Smooth muscle cell (in vitro differentiated cells): ENCODE results near the gene RSRC2. TPM values are rescaled to one million over a fixed set of nuclear protein-coding genes. Genes with fewer than 3 reads are reported as not detected.
A peak's percentile ranks its signal among the peaks of the same experiment; 100 is the strongest.

Experiments
- DNase-seq: peaks from one replicate; lab custom pipeline; 2025; ENCODE audit not compliant: unreplicated experiment; lab: John Stamatoyannopoulos, UW
- H2AFZ ChIP-seq: fragments of 200-600 bp; sonication (generic); 2 replicates; pipeline ENCODE4 v1.6.0; 2016; ENCODE audit warnings: antibody characterized with exemption, low read depth, mild to moderate bottlenecking
- H3F3A ChIP-seq: fragments of 200-600 bp; sonication (generic); 2 replicates; pipeline ENCODE4 v1.6.0; 2017; ENCODE audit warnings: antibody characterized with exemption, low read depth
- H3K27ac ChIP-seq: fragments of 200-600 bp; sonication (generic); 2 replicates; pipeline ENCODE4 v1.5.1; 2016; ENCODE audit warnings: low read depth, mild to moderate bottlenecking
- H3K27me3 ChIP-seq: fragments of 200-600 bp; sonication (generic); 2 replicates; pipeline ENCODE4 v1.6.1; 2016; ENCODE audit warnings: low read depth, mild to moderate bottlenecking
- H3K36me3 ChIP-seq: fragments of 200-600 bp; sonication (generic); 2 replicates; pipeline ENCODE4 v1.5.1; 2016; ENCODE audit warnings: low read depth
- H3K4me1 ChIP-seq: fragments of 200-600 bp; sonication (generic); 2 replicates; pipeline ENCODE4 v1.5.1; 2016; ENCODE audit warnings: low read depth
- H3K4me2 ChIP-seq: fragments of 200-600 bp; sonication (generic); 2 replicates; pipeline ENCODE4 v1.6.0; 2016; ENCODE audit warnings: mild to moderate bottlenecking
- H3K4me3 ChIP-seq: fragments of 200-600 bp; sonication (generic); 2 replicates; pipeline ENCODE4 v1.5.1; 2016; ENCODE audit warnings: mild to moderate bottlenecking
- H3K79me2 ChIP-seq: fragments of 200-600 bp; sonication (generic); 2 replicates; pipeline ENCODE4 v1.6.0; 2016; ENCODE audit warnings: low read depth, mild to moderate bottlenecking
- H3K9ac ChIP-seq: fragments of 200-600 bp; sonication (generic); 2 replicates; pipeline ENCODE4 v1.6.0; 2016; ENCODE audit warnings: low read depth
- H3K9me3 ChIP-seq: fragments of 200-600 bp; sonication (generic); replicated peaks from 2 replicates; pipeline ENCODE4 v1.5.1; 2016; ENCODE audit warnings: low read depth
- H4K20me1 ChIP-seq: fragments of 200-600 bp; sonication (generic); 2 replicates; pipeline ENCODE4 v1.6.0; 2016; ENCODE audit warnings: low read depth
- CTCF ChIP-seq: fragments of 200-600 bp; sonication (generic); IDR thresholded peaks from 2 replicates; pipeline ENCODE4 v1.5.1; 2017; ENCODE audit warnings: borderline replicate concordance, mild to moderate bottlenecking, antibody characterized with exemption; ENCODE audit not compliant: insufficient read depth, poor library complexity, severe bottlenecking
- WGBS: methylation state at CpG from one replicate; pipeline ENCODE4 v1.1.7; 2016; ENCODE audit warnings: low lambda C conversion rate; 5-methylcytosine and 5-hydroxymethylcytosine counted together
- polyA plus RNA-seq: library from polyadenylated mRNA; unstranded; fragments of >200 nt; fragmentation: Nextera tagmentation; extraction: Ambion mirVana; gene quantifications from 2 replicates; pipeline ENCODE4 v1.2.1, GENCODE V29; 2016
- total RNA-seq: library from RNA; depleted of rRNA; stranded (reverse); fragments of >200 nt; gene quantifications from 2 replicates; pipeline ENCODE4 v1.2.3, GENCODE V29; 2014

Gene RSRC2
- total and polyA plus RNA-seq, 2 experiments from 2014 or later = 60.9 to 108 TPM

- H3K36me3 ChIP-seq = no peaks in the 10 kb centered on the region
- no peaks in the 10 kb centered on the region for H3F3A ChIP-seq
- H3K27ac ChIP-seq = no peak overlapping the region
- no peak overlapping the region for H3K4me2 ChIP-seq
- no peak overlapping the region for H3K9ac ChIP-seq
- 99% methylated on average over 2 of the region's 2 CpGs for WGBS
- H3K27me3 ChIP-seq = no peaks in the 10 kb centered on the region
- no peak overlapping the region for H2AFZ ChIP-seq
- peaks cover 21% of the 10 kb centered on the region for H3K79me2 ChIP-seq
- H3K9me3 ChIP-seq = no peaks in the 10 kb centered on the region
- TF ChIP-seq CTCF = no peak
- no peaks in the 10 kb centered on the region for H3K4me1 ChIP-seq
- H4K20me1 ChIP-seq = no peaks in the 10 kb centered on the region
- H3K4me3 ChIP-seq = no peak overlapping the region
- DNase-seq = no peak
Measured at GRCh38 chr12:122533856-122534255, 7.1 kb upstream of the RSRC2 start.

- no peaks in the 10 kb centered on the region for H3K9me3 ChIP-seq
- no peak overlapping the region for H3K4me3 ChIP-seq
- no peak for TF ChIP-seq CTCF
- no peak overlapping the region for H3K4me2 ChIP-seq
- H4K20me1 ChIP-seq = peaks cover 21% of the 10 kb centered on the region
- H3K36me3 ChIP-seq = no peaks in the 10 kb centered on the region
- H2AFZ ChIP-seq = no peak overlapping the region
- no peaks in the 10 kb centered on the region for H3K27me3 ChIP-seq
- H3K9ac ChIP-seq = no peak overlapping the region
- no peak overlapping the region for H3K27ac ChIP-seq
- peaks cover 55% of the 10 kb centered on the region for H3K79me2 ChIP-seq
- peaks cover 22% of the 10 kb centered on the region for H3K4me1 ChIP-seq
- 96% methylated on average over 6 of the region's 6 CpGs for WGBS
- DNase-seq = no peak
- peaks cover 8% of the 10 kb centered on the region for H3F3A ChIP-seq
Measured at GRCh38 chr12:122528992-122529391, 2.3 kb upstream of the RSRC2 start.

- Histone ChIP-seq H3K4me1 (peaks cover 26% of the 10 kb centered on the region), H3K9me3 (no peaks in the 10 kb centered on the region), H3F3A (peaks cover 8% of the 10 kb centered on the region), H3K79me2 (peaks cover 59% of the 10 kb centered on the region), H3K36me3 (no peaks in the 10 kb centered on the region), H3K27me3 (no peaks in the 10 kb centered on the region), H3K4me2 (no peak overlapping the region), H3K27ac (no peak overlapping the region), H4K20me1 (peaks cover 25% of the 10 kb centered on the region), H3K9ac (no peak overlapping the region), H3K4me3 (peak overlapping the region; percentile 92), H2AFZ (no peak overlapping the region)
- TF ChIP-seq CTCF = no peak
- no peak for DNase-seq
- WGBS = 97% methylated on average over 7 of the region's 7 CpGs
Measured at GRCh38 chr12:122528582-122528981, 1.8 kb upstream of the RSRC2 start.

GRCh38 chr12:122527478-122527944 lies 775 bp upstream of the RSRC2 start:
- Histone ChIP-seq H3K79me2 (peaks cover 70% of the 10 kb centered on the region), H2AFZ (peak overlapping the region; percentile 96), H4K20me1 (peaks cover 35% of the 10 kb centered on the region), H3K9ac (peak overlapping the region; percentile 68), H3K9me3 (no peaks in the 10 kb centered on the region), H3K4me2 (peak overlapping the region; percentile 91), H3K27me3 (no peaks in the 10 kb centered on the region), H3F3A (peaks cover 15% of the 10 kb centered on the region), H3K4me3 (peak overlapping the region; percentile 92), H3K27ac (peak overlapping the region; percentile 62), H3K36me3 (no peaks in the 10 kb centered on the region), H3K4me1 (peaks cover 36% of the 10 kb centered on the region)
- no peak for DNase-seq
- TF ChIP-seq CTCF = no peak
- WGBS = 2% methylated on average over 21 of the region's 21 CpGs
